Coronary artery (tissue), 2 donors: ENCODE measurements around the gene COL6A1.

Experiments used
- DNase-seq: peaks from one replicate; pipeline ENCODE4 v3.0.0-alpha.2; 2017; ENCODE audit warnings: low spot score
- H3K27ac ChIP-seq, 2 donors: fragments of 200-600 bp; sonication (generic); one replicate each; pipeline ENCODE4 v1.5.1; 2016 to 2019
- H3K4me3 ChIP-seq: fragments of 200-600 bp; sonication (generic); 2 replicates; pipeline ENCODE4 v1.5.1; 2016; ENCODE audit warnings: mild to moderate bottlenecking, moderate library complexity
- TF ChIP-seq, protein P1 (sequence below): fragments of 200-600 bp; sonication (generic); IDR thresholded peaks from one replicate; pipeline ENCODE4 v1.5.1; 2019; ENCODE audit warnings: antibody characterized with exemption

COL6A1 gene

GRCh38 chr21:45980697-45981096, 873 bp upstream of the COL6A1 start:
- no peak for DNase-seq
- TF ChIP-seq, protein P1, sequence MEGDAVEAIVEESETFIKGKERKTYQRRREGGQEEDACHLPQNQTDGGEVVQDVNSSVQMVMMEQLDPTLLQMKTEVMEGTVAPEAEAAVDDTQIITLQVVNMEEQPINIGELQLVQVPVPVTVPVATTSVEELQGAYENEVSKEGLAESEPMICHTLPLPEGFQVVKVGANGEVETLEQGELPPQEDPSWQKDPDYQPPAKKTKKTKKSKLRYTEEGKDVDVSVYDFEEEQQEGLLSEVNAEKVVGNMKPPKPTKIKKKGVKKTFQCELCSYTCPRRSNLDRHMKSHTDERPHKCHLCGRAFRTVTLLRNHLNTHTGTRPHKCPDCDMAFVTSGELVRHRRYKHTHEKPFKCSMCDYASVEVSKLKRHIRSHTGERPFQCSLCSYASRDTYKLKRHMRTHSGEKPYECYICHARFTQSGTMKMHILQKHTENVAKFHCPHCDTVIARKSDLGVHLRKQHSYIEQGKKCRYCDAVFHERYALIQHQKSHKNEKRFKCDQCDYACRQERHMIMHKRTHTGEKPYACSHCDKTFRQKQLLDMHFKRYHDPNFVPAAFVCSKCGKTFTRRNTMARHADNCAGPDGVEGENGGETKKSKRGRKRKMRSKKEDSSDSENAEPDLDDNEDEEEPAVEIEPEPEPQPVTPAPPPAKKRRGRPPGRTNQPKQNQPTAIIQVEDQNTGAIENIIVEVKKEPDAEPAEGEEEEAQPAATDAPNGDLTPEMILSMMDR: no peak
- Histone ChIP-seq H3K27ac (peak overlapping the region; percentile 90 to 92), H3K4me3 (peak overlapping the region; percentile 100)

GRCh38 chr21:45982092-45982757, 655 bp downstream of the COL6A1 start:
- peak overlapping the region; percentile 100 for H3K4me3 ChIP-seq
- no peak for DNase-seq
- TF ChIP-seq, protein P1: no peak
- peak overlapping the region; percentile 85 to 97 for H3K27ac ChIP-seq

- no peak for DNase-seq
- TF ChIP-seq, protein P1: no peak
- peak overlapping the region; percentile 100 for H3K4me3 ChIP-seq
- H3K27ac ChIP-seq: peak overlapping the region; percentile 85 to 97
Measured at GRCh38 chr21:45982758-45983648, 1.4 kb downstream of the COL6A1 start.

DNA sequence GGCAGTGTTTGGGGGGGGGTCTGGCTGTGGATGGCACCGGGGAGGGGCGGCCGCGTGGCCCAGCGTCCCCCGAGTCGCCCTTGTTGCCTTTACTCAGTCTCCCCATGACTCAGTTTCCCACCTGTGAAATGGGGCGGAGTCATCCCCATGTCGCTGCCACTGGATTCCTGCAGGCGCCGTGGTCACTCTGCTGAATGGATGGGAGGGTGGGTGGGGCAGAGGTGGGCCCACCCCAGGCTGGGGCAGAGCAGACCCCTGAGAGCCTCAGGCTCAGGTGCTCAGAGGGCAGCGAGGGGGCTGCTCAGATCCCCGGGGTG, 2.0 kb downstream of the COL6A1 start:
- peak overlapping the region; percentile 100 for H3K4me3 ChIP-seq
- no peak for DNase-seq
- TF ChIP-seq, protein P1: no peak
- peak overlapping the region; percentile 85 to 97 for H3K27ac ChIP-seq

DNA sequence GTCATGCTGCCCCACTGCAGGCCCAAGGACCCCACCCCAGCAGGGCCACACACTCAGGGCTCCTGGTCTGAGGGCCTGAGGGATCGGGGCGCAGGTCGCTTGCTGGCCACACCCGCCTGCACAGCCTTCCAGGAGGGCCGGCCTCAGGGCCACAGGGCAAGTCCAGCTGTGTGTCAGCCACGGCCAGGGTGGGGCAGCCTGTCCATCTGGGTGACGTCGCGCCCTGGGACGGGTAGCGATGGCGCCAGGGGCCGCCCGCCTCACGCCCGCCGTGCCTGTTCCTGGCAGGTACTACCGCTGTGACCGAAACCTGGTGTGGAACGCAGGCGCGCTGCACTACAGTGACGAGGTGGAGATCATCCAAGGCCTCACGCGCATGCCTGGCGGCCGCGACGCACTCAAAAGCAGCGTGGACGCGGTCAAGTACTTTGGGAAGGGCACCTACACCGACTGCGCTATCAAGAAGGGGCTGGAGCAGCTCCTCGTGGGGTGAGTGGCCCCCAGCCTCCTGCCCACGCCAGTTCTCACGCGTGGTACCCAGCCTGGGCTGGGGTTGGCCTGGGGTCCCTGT, 2.5 kb downstream of the COL6A1 start:
- DNase-seq: no peak
- H3K4me3 ChIP-seq: peak overlapping the region; percentile 100
- TF ChIP-seq, protein P1: no peak
- peak overlapping the region; percentile 85 to 97 for H3K27ac ChIP-seq

DNA sequence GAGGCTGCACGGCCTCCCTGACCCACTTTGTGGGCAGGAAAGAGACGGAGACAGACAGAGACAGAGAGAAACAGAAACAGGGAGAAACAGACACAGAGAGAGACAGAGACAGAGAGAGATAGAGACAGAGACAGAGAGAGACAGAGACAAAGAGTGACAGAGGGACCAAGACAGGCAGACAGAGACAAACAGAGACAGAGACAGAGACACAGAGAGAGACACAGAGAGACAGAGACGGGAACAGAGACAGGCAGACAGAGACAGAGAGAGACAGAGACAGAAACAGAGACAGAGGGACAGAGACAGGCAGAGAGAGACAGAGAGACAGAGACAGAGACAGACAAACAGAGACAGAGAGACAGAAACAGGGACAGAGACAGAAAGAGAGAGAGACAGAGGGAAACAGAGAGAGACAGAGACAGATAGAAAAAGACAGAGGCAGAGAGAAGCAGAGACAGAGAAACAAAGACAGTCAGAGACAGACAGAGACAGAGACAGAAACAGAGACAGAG, 3.1 kb downstream of the COL6A1 start:
- DNase-seq: no peak
- H3K4me3 ChIP-seq: peak overlapping the region; percentile 100
- H3K27ac ChIP-seq: peak overlapping the region; percentile 85 to 97
- TF ChIP-seq, protein P1: no peak
